Large intestine (tissue), 3 donors: ENCODE measurements around the gene RNH1. TPM values are rescaled to one million over a fixed set of nuclear protein-coding genes. Genes with fewer than 3 reads are reported as not detected.

Experiments used
- DNase-seq, 2 donors: peaks; one replicate each; pipeline versions ENCODE4 v3.0.0 to v3.0.0-alpha.2; 2013
- H3K27ac ChIP-seq: one replicate; pipeline ENCODE4 v1.5.1; 2013; ENCODE audit warnings: low read length
- H3K27me3 ChIP-seq: 2 replicates; pipeline ENCODE4 v1.6.1; 2013; ENCODE audit warnings: low read length; ENCODE audit not compliant: control insufficient read depth, insufficient read depth
- H3K36me3 ChIP-seq: 2 replicates; pipeline ENCODE4 v1.6.1; 2013; ENCODE audit warnings: low read length; ENCODE audit not compliant: control insufficient read depth, insufficient read depth
- H3K4me1 ChIP-seq: one replicate; pipeline ENCODE4 v1.6.1; 2013; ENCODE audit warnings: low read length; ENCODE audit not compliant: control insufficient read depth, insufficient read depth
- H3K4me3 ChIP-seq: one replicate; pipeline ENCODE4 v1.5.1; 2013; ENCODE audit warnings: low read length
- H3K9me3 ChIP-seq: one replicate; pipeline ENCODE4 v1.6.1; 2013; ENCODE audit warnings: mild to moderate bottlenecking, low read depth, low read length, moderate library complexity; ENCODE audit not compliant: control insufficient read depth
- WGBS: methylation state at CpG from one replicate; pipeline ENCODE4 v1.1.5; 2013; ENCODE audit warnings: low lambda C conversion rate; ENCODE audit not compliant: insufficient coverage; 5-methylcytosine and 5-hydroxymethylcytosine counted together
- polyA plus RNA-seq: library from polyadenylated mRNA; unstranded; fragments of 120-200 nt; gene quantifications from one replicate; pipeline ENCODE4 v1.2.1, GENCODE V29; 2013

Gene RNH1
- polyA plus RNA-seq, 1 donor, result 85.4 TPM

DNA sequence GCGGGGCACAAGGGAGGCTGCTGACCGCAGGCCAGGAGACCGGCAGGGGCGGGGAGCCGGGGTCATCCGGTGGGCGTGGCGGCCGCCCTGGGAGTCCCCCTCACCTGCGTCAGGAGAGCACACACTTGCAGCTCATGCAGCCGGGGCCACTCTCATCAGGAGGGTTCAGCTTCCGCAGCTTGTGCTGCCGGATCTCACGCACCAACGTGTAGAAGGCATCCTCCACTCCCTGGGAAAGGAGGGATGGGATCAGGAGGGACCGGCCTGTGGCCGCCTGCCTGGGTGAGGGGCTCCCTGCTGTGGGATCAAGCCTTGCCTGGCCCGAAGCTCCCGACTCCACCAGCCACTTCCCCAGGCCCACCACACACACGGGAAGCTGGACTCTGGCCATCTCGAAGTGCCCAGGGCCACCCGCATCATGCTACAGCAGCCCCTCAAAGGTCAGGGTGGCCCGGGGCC is 25.5 kb upstream of the RNH1 start:
- peaks cover 28% of the 10 kb centered on the region for H3K36me3 ChIP-seq
- no CpG with 5 or more reads among the region's 23 CpGs for WGBS
- H3K9me3 ChIP-seq, result peaks cover 8% of the 10 kb centered on the region
- DNase-seq, result no peak
- H3K4me1 ChIP-seq, result peaks cover 12% of the 10 kb centered on the region
- no peak overlapping the region for H3K27ac ChIP-seq
- no peak overlapping the region for H3K4me3 ChIP-seq
- peaks cover 14% of the 10 kb centered on the region for H3K27me3 ChIP-seq

GRCh38 chr11:531919-532526 is 25.0 kb upstream of the RNH1 start:
- DNase-seq, result no peak
- no peak overlapping the region for H3K4me3 ChIP-seq

GRCh38 chr11:530960-531831 is 24.2 kb upstream of the RNH1 start:
- WGBS, result no CpG with 5 or more reads among the region's 28 CpGs
- Histone ChIP-seq H3K4me3 (no peak overlapping the region), H3K27ac (no peak overlapping the region), H3K27me3 (no peaks in the 10 kb centered on the region), H3K36me3 (peaks cover 28% of the 10 kb centered on the region), H3K9me3 (no peaks in the 10 kb centered on the region), H3K4me1 (peaks cover 4% of the 10 kb centered on the region)
- no peak for DNase-seq

More at GRCh38 chr11:531919-532526, 25.0 kb upstream of the RNH1 start:
- no CpG with 5 or more reads among the region's 18 CpGs for WGBS
- Histone ChIP-seq H3K27ac (no peak overlapping the region), H3K4me1 (peaks cover 7% of the 10 kb centered on the region), H3K27me3 (peaks cover 8% of the 10 kb centered on the region), H3K36me3 (peaks cover 28% of the 10 kb centered on the region), H3K9me3 (peaks cover 3% of the 10 kb centered on the region)

GRCh38 chr11:529728-530411 is 22.8 kb upstream of the RNH1 start:
- no peak overlapping the region for H3K4me3 ChIP-seq
- no peak for DNase-seq
- H3K27me3 ChIP-seq, result no peaks in the 10 kb centered on the region
- no peaks in the 10 kb centered on the region for H3K9me3 ChIP-seq
- WGBS, result no CpG with 5 or more reads among the region's 18 CpGs
- peaks cover 4% of the 10 kb centered on the region for H3K4me1 ChIP-seq
- H3K27ac ChIP-seq, result no peak overlapping the region
- peaks cover 28% of the 10 kb centered on the region for H3K36me3 ChIP-seq

GRCh38 chr11:528815-529727 is 22.0 kb upstream of the RNH1 start:
- H3K27me3 ChIP-seq, result no peaks in the 10 kb centered on the region
- no peak overlapping the region for H3K27ac ChIP-seq
- no CpG with 5 or more reads among the region's 29 CpGs for WGBS
- H3K4me3 ChIP-seq, result no peak overlapping the region
- peaks cover 28% of the 10 kb centered on the region for H3K36me3 ChIP-seq
- no peaks in the 10 kb centered on the region for H3K9me3 ChIP-seq
- no peak for DNase-seq
- H3K4me1 ChIP-seq, result peaks cover under 1% of the 10 kb centered on the region

DNA sequence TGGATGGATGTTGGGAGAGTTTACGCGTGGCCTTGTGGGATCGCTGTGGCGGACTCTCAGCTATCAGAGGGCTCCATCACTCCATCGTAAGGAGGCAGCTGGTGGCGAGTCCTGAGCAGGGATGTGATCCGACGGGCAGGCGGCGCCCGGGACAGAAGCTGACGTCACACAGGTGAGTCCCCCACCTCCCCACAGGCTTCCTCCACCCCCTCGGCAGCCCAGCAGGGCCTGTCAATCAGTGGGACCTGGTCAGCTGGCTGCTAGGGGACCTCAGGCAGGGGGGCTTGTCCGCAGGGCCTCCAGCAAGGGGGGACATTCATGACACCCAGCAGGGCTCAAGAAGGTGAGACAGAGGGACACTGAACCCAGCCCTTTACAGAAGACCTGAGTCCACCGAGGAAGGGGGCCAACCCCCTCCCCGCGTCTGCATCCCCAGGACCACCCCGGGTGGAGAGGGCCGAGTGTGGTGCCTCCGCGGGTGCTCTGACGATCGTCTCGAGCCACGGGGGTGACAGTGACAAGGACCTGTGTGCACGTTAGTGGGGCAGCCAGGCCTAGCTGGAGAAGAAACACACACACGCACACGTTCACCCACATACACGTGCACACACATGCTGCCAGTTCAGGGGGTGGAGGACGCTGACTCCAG is 21.2 kb upstream of the RNH1 start:
- Histone ChIP-seq H3K4me3 (no peak overlapping the region), H3K27me3 (no peaks in the 10 kb centered on the region), H3K9me3 (no peaks in the 10 kb centered on the region), H3K4me1 (no peaks in the 10 kb centered on the region), H3K27ac (no peak overlapping the region), H3K36me3 (peaks cover 21% of the 10 kb centered on the region)
- no CpG with 5 or more reads among the region's 30 CpGs for WGBS
- no peak for DNase-seq

GRCh38 chr11:526192-526591 is 19.1 kb upstream of the RNH1 start:
- H3K27ac ChIP-seq, result no peak overlapping the region
- peaks cover 2% of the 10 kb centered on the region for H3K36me3 ChIP-seq
- H3K27me3 ChIP-seq, result no peaks in the 10 kb centered on the region
- DNase-seq, result no peak
- no peaks in the 10 kb centered on the region for H3K9me3 ChIP-seq
- H3K4me1 ChIP-seq, result no peaks in the 10 kb centered on the region
- no CpG with 5 or more reads among the region's 17 CpGs for WGBS
- no peak overlapping the region for H3K4me3 ChIP-seq

DNA sequence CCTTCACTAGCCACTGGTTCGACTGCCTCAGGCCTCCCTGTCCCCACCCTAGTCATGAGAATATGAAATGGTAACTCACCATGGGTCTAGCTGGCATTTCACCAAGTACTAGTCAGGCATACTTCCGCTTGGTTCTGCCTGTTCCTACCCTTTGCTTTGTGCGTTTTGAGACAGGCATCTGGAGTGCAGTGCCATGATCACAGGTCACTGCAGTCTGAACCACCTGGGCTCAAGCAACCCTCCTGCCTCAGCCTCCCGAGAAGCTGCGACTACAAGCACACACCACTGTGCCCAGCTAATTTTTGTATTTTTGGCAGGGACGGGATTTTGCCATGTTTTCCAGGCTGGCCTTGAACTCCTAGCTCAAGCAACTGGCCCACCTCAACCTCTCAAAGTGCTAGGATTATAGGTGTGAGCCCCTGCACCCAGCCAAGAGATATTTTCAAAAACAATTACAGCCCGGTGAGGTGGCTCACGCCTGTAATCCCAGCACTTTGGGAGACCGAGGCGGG is 14.2 kb upstream of the RNH1 start:
- Histone ChIP-seq H3K36me3 (no peaks in the 10 kb centered on the region), H3K27ac (no peak overlapping the region), H3K9me3 (peaks cover 27% of the 10 kb centered on the region), H3K27me3 (no peaks in the 10 kb centered on the region), H3K4me1 (peaks cover 6% of the 10 kb centered on the region), H3K4me3 (no peak overlapping the region)
- DNase-seq, result no peak
- WGBS, result no CpG with 5 or more reads among the region's 10 CpGs

DNA sequence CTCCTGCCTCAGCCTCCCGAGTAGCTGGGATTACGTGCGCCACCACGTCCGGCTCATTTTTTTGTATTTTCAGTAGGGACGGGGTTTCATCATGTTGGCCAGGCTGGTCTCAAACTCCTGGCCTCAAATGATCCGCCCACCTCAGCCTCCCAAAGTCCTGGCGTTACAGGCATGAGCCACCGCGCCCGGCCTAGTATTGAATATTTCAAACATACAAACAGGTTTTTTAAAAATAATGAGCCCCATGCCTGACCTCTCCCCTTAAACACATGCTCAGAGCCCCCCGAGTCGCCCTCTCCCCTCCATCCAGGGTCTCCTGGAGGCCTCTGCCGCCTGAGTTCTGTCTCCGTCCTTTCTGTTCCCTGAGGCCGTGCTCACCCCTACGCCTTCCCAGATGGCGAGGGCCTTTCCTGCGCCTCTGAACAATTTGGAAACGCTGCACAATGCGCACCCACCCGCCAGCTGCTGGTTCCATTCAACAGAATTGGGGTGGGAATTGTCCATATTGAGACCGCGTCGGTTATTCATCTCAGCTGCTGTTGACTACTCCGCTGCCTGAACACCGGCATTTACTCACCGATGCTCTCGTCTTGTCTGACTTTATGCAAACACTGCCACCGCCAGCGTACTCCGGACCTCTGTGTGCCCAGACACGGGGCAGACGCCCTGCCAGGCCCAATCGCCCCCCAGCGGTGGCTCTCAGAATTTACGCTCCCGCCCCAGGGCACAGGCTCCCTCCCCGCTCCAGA is 13.6 kb upstream of the RNH1 start:
- Histone ChIP-seq H3K27ac (no peak overlapping the region), H3K9me3 (peaks cover 27% of the 10 kb centered on the region), H3K4me3 (no peak overlapping the region), H3K27me3 (no peaks in the 10 kb centered on the region), H3K36me3 (no peaks in the 10 kb centered on the region), H3K4me1 (peaks cover 6% of the 10 kb centered on the region)
- DNase-seq, result no peak
- WGBS, result no CpG with 5 or more reads among the region's 39 CpGs
